KMS-11 (cell line): ENCODE measurements around the gene SORL1-AS1.

Experiments
- H2AFZ ChIP-seq: fragments of 200-600 bp; sonication (generic); 2 replicates; pipeline ENCODE4 v1.6.1; 2016; ENCODE audit warnings: antibody characterized with exemption, mixed run types, low read depth
- H3K27ac ChIP-seq: fragments of 200-600 bp; sonication (generic); 2 replicates; pipeline ENCODE4 v1.6.1; 2016; ENCODE audit warnings: mild to moderate bottlenecking, mixed run types
- H3K27me3 ChIP-seq: fragments of 200-600 bp; sonication (generic); 2 replicates; pipeline ENCODE4 v1.6.1; 2017; ENCODE audit warnings: mild to moderate bottlenecking, low read depth, mixed run types, moderate library complexity; ENCODE audit not compliant: insufficient read depth
- H3K36me3 ChIP-seq: fragments of 200-600 bp; sonication (generic); 2 replicates; pipeline ENCODE4 v1.6.1; 2017; ENCODE audit warnings: mild to moderate bottlenecking, mixed run types; ENCODE audit not compliant: insufficient read depth
- H3K4me1 ChIP-seq: fragments of 200-600 bp; sonication (generic); 2 replicates; pipeline ENCODE4 v1.6.1; 2016; ENCODE audit warnings: mild to moderate bottlenecking, low read depth, mixed run types; ENCODE audit not compliant: poor library complexity, severe bottlenecking
- H3K4me2 ChIP-seq: fragments of 200-600 bp; sonication (generic); 2 replicates; pipeline ENCODE4 v1.7.0; 2016; ENCODE audit warnings: mild to moderate bottlenecking, mixed run types
- H3K4me3 ChIP-seq: fragments of 200-600 bp; sonication (generic); IDR thresholded peaks from 2 replicates; pipeline ENCODE4 v1.6.1; 2017; ENCODE audit warnings: low read depth, low read length, mixed read lengths; ENCODE audit not compliant: insufficient read depth
- H3K79me2 ChIP-seq: fragments of 200-600 bp; sonication (generic); 2 replicates; pipeline ENCODE4 v1.6.1; 2016; ENCODE audit warnings: low read depth, mixed run types; ENCODE audit not compliant: insufficient read depth
- H3K9ac ChIP-seq: fragments of 200-600 bp; sonication (generic); 2 replicates; pipeline ENCODE4 v1.6.1; 2016; ENCODE audit warnings: mild to moderate bottlenecking, mixed run types
- H4K20me1 ChIP-seq: fragments of 200-600 bp; sonication (generic); 2 replicates; pipeline ENCODE4 v1.6.1; 2016; ENCODE audit warnings: mild to moderate bottlenecking, mixed run types; ENCODE audit not compliant: insufficient read depth
- TF ChIP-seq, protein P1 (sequence below): fragments of 200-600 bp; sonication (generic); conservative IDR thresholded peaks from 2 replicates; pipeline ENCODE4 v1.6.1; 2017; ENCODE audit warnings: low read depth, mild to moderate bottlenecking, antibody characterized with exemption, low read length, moderate library complexity, mixed read lengths

Gene SORL1-AS1

DNA sequence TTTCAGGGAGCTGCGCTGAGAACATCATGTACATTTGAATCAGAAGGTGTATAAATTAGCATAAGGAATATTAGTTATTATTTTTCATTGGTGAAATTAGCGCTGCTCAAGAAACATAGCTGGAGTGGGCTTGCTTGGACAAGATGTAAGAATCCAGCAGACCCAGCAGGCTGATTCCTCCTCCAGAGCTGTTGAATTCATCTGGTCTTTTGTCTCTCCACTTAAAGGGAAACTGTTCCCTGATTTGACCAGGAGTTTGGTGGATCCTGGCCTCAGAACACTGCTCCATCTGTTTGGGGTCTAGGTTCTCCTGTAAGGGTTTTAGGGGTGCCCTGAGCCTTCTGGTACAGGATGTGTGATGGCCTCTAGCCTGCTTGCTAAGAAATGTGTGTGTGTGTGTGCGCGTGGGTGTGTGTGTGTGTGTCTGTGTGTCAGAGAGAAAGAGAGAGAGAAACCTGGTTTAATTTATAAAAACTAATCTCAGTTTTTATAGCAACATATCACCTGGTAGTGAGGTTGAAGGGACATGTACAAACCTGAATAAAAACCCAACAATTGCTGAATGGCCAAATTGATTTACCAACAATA is 9.0 kb downstream of the SORL1-AS1 start:
- H3K4me1 ChIP-seq: peaks cover 3% of the 10 kb centered on the region
- H3K27me3 ChIP-seq: no peaks in the 10 kb centered on the region
- no peaks in the 10 kb centered on the region for H3K36me3 ChIP-seq
- H3K4me2 ChIP-seq: no peak overlapping the region
- no peak overlapping the region for H3K9ac ChIP-seq
- H3K27ac ChIP-seq: no peak overlapping the region
- no peak overlapping the region for H3K4me3 ChIP-seq
- TF ChIP-seq, protein P1, sequence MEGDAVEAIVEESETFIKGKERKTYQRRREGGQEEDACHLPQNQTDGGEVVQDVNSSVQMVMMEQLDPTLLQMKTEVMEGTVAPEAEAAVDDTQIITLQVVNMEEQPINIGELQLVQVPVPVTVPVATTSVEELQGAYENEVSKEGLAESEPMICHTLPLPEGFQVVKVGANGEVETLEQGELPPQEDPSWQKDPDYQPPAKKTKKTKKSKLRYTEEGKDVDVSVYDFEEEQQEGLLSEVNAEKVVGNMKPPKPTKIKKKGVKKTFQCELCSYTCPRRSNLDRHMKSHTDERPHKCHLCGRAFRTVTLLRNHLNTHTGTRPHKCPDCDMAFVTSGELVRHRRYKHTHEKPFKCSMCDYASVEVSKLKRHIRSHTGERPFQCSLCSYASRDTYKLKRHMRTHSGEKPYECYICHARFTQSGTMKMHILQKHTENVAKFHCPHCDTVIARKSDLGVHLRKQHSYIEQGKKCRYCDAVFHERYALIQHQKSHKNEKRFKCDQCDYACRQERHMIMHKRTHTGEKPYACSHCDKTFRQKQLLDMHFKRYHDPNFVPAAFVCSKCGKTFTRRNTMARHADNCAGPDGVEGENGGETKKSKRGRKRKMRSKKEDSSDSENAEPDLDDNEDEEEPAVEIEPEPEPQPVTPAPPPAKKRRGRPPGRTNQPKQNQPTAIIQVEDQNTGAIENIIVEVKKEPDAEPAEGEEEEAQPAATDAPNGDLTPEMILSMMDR: no peak
- no peak overlapping the region for H2AFZ ChIP-seq
- H4K20me1 ChIP-seq: no peaks in the 10 kb centered on the region
- no peaks in the 10 kb centered on the region for H3K79me2 ChIP-seq

DNA sequence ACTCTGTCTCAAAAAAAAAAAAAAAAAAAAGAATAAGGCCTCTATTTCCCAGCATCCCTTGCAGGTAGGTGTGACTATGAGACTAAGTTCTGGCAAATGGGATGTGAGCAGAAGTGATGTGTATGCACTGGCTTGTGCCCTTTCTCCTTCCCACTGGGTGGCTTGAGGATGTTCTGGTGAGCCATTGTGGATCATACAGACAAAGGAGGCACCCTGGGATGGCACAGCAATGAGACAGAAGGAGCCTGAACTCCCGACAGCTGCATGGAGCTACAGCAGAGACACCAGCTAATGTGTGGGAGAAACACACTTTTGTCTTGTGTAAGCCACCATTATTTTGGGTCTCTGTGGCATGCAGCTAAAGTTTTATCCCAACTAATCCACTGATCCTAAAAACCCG is 11.2 kb downstream of the SORL1-AS1 start:
- no peak overlapping the region for H3K4me3 ChIP-seq
- no peaks in the 10 kb centered on the region for H4K20me1 ChIP-seq
- no peak overlapping the region for H3K9ac ChIP-seq
- no peaks in the 10 kb centered on the region for H3K27me3 ChIP-seq
- H2AFZ ChIP-seq: no peak overlapping the region
- TF ChIP-seq, protein P1: no peak
- H3K36me3 ChIP-seq: no peaks in the 10 kb centered on the region
- no peak overlapping the region for H3K27ac ChIP-seq
- no peaks in the 10 kb centered on the region for H3K79me2 ChIP-seq
- H3K4me2 ChIP-seq: no peak overlapping the region
- peaks cover 3% of the 10 kb centered on the region for H3K4me1 ChIP-seq

DNA sequence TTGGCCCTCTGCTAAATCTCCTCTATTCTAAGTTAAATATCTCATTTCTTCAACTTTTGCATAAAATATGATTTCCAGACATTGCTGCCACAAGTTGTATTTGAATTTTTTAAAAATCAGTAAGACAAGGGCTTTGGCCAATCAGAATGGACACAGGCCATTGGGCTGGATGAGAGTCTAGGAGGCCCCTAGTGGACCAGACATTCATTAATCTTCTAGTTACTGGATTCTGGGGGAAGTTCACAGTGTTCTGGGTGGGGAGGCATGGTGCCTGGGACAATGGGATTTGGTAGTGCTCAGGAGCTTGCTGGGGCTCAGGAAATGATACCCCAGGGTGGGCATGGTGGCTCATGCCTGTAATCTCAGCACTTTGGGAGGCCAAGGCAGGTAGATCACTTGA is 13.0 kb downstream of the SORL1-AS1 start:
- no peak overlapping the region for H3K9ac ChIP-seq
- H3K27me3 ChIP-seq: no peaks in the 10 kb centered on the region
- H3K4me2 ChIP-seq: no peak overlapping the region
- H3K4me1 ChIP-seq: no peaks in the 10 kb centered on the region
- no peak overlapping the region for H3K4me3 ChIP-seq
- H3K36me3 ChIP-seq: no peaks in the 10 kb centered on the region
- TF ChIP-seq, protein P1: no peak
- H3K79me2 ChIP-seq: no peaks in the 10 kb centered on the region
- no peaks in the 10 kb centered on the region for H4K20me1 ChIP-seq
- H2AFZ ChIP-seq: no peak overlapping the region
- H3K27ac ChIP-seq: no peak overlapping the region

- Histone ChIP-seq H3K9ac (no peak overlapping the region), H3K36me3 (no peaks in the 10 kb centered on the region), H3K4me2 (no peak overlapping the region), H3K27me3 (no peaks in the 10 kb centered on the region), H2AFZ (no peak overlapping the region), H3K27ac (no peak overlapping the region), H3K4me3 (no peak overlapping the region), H3K4me1 (no peaks in the 10 kb centered on the region), H3K79me2 (no peaks in the 10 kb centered on the region), H4K20me1 (no peaks in the 10 kb centered on the region)
- TF ChIP-seq, protein P1: no peak
These were observed 13.4 kb downstream of the SORL1-AS1 start for GRCh38 chr11:121439337-121439736.
